ENCODE data around the gene FERMT3. TPM values are rescaled to one million over a fixed set of nuclear protein-coding genes. Genes with fewer than 3 reads are reported as not detected.
A peak's percentile ranks its signal among the peaks of the same experiment; 100 is the strongest.

The FERMT3 gene
- total RNA-seq, 4 donors from 2014 or later: 35.0 to 101 (median 45.6) TPM

- no peak for TF ChIP-seq CTCF (IDR thresholded peaks at IDR 0.05)
- DNase-seq (ENCODE audit: low spot score): no peak
- no peak for ATAC-seq (ENCODE audit: low FRiP score)
Measured at GRCh38 chr11:64238076-64238475, 31.6 kb downstream of the FERMT3 start.

GRCh38 chr11:64238999-64239398, 32.5 kb downstream of the FERMT3 start:
- ATAC-seq (ENCODE audit: low FRiP score): no peak
- TF ChIP-seq CTCF (IDR thresholded peaks at IDR 0.05): no peak
- no peak for DNase-seq (ENCODE audit: low spot score)

- ATAC-seq (ENCODE audit: low FRiP score): no peak
- DNase-seq (ENCODE audit: low spot score): no peak
- TF ChIP-seq CTCF (IDR thresholded peaks at IDR 0.05): no peak
Measured at GRCh38 chr11:64239662-64240434, 33.3 kb downstream of the FERMT3 start.

- ATAC-seq (ENCODE audit: low FRiP score) (peak; percentile 86), DNase-seq (ENCODE audit: low spot score) (peak; percentile 95)
- TF ChIP-seq CTCF (IDR thresholded peaks at IDR 0.05): no peak
Measured at GRCh38 chr11:64240435-64241240, 34.1 kb downstream of the FERMT3 start, which contains the start of gene FKBP2. Gene FKBP2 (plus strand): TSS chr11:64241095. CDS start chr11:64242388, 1,293 bp downstream.

GRCh38 chr11:64241241-64241490, 34.6 kb downstream of the FERMT3 start:
- peak; percentile 94 for DNase-seq (ENCODE audit: low spot score)
- peak; percentile 91 for ATAC-seq (ENCODE audit: low FRiP score)
- TF ChIP-seq CTCF (IDR thresholded peaks at IDR 0.05): no peak

GRCh38 chr11:64241491-64242374, 35.2 kb downstream of the FERMT3 start:
- ATAC-seq (ENCODE audit: low FRiP score) (peak; percentile 0), DNase-seq (ENCODE audit: low spot score) (no peak)
- no peak for TF ChIP-seq CTCF (IDR thresholded peaks at IDR 0.05)
